Measurements from ENCODE around the gene NR2F6.
A peak's percentile ranks its signal among the peaks of the same experiment; 100 is the strongest.

The NR2F6 gene

GRCh38 chr19:17263712-17264640, 18.3 kb upstream of the NR2F6 start:
- DNase-seq: no peak

GRCh38 chr19:17262557-17262956, 16.8 kb upstream of the NR2F6 start:
- no peak for DNase-seq

GRCh38 chr19:17260842-17261325, 15.2 kb upstream of the NR2F6 start:
- peak; percentile 82 for DNase-seq

GRCh38 chr19:17259934-17260333, 14.2 kb upstream of the NR2F6 start:
- DNase-seq: no peak

- DNase-seq: no peak
Observed at GRCh38 chr19:17259118-17259780, 13.5 kb upstream of the NR2F6 start.

- DNase-seq: no peak
Observed at GRCh38 chr19:17256130-17256529, 10.4 kb upstream of the NR2F6 start.

- DNase-seq: peak; percentile 24
Observed at GRCh38 chr19:17255150-17255621, 9.5 kb upstream of the NR2F6 start.

GRCh38 chr19:17254636-17255035, 8.9 kb upstream of the NR2F6 start:
- DNase-seq: no peak

GRCh38 chr19:17249887-17250548, 4.3 kb upstream of the NR2F6 start:
- no peak for DNase-seq

- peak; percentile 24 for DNase-seq
Observed at GRCh38 chr19:17248011-17248776, 2.5 kb upstream of the NR2F6 start.

GRCh38 chr19:17246681-17247425, 1.1 kb upstream of the NR2F6 start:
- DNase-seq: no peak

- no peak for DNase-seq
Observed at GRCh38 chr19:17244618-17245534, 843 bp downstream of the NR2F6 start.

GRCh38 chr19:17243830-17244617, 1.7 kb downstream of the NR2F6 start:
- DNase-seq: no peak

GRCh38 chr19:17243211-17243829, 2.4 kb downstream of the NR2F6 start:
- DNase-seq: no peak

- DNase-seq: no peak
Observed at GRCh38 chr19:17242431-17243208, 3.1 kb downstream of the NR2F6 start.

GRCh38 chr19:17240826-17241399, 4.8 kb downstream of the NR2F6 start:
- DNase-seq: no peak

GRCh38 chr19:17240062-17240752, 5.5 kb downstream of the NR2F6 start:
- no peak for DNase-seq
